HepG2 (cell line): ENCODE measurements around the gene PDZD7. TPM values are rescaled to one million over a fixed set of nuclear protein-coding genes. Genes with fewer than 3 reads are reported as not detected.

Experiments
- ASH2L ChIP-seq: fragments of 300-600, 200-600 bp; sonication (generic); IDR thresholded peaks from 2 replicates; pipeline ENCODE4 v1.7.0; 2017; ENCODE audit warnings: low read depth, mild to moderate bottlenecking, moderate library complexity, mixed read lengths, low read length; ENCODE audit not compliant: insufficient read length
- FOXA1 ChIP-seq, 2 experiments: fragments of 450-650 bp in 1 of 2; sonication (generic) in 1 of 2; formaldehyde crosslinking in 1 of 2; IDR thresholded peaks; 2 replicates each; pipeline versions ENCODE4 v1.4.0 to v1.6.1; 2016 to 2020; ENCODE audit warnings: missing genetic modification reagents in 1 of 2
- GATAD1 ChIP-seq: IDR thresholded peaks from 2 replicates; pipeline ENCODE4 v1.6.1; 2016; ENCODE audit warnings: missing genetic modification reagents, missing compliant biosample characterization
- HNF4A ChIP-seq: sonication (generic); formaldehyde crosslinking; IDR thresholded peaks from 2 replicates; pipeline ENCODE4 v1.4.0; 2020; ENCODE audit warnings: missing genetic modification reagents
- HNF4G ChIP-seq, 2 experiments: sonication (generic) in 1 of 2; formaldehyde crosslinking in 1 of 2; IDR thresholded peaks; 2 replicates each; pipeline versions ENCODE4 v1.4.0 to v1.6.1; 2011 to 2020; ENCODE audit warnings: borderline replicate concordance in 2 of 2, low read depth in 2 of 2, mild to moderate bottlenecking in 2 of 2, low read length in 1 of 2, missing genetic modification reagents in 1 of 2, moderate library complexity in 1 of 2
- KAT8 ChIP-seq: IDR thresholded peaks from 2 replicates; pipeline ENCODE4 v1.6.1; 2016; ENCODE audit warnings: missing genetic modification reagents, missing compliant biosample characterization
- KDM5A ChIP-seq: fragments of 200-600 bp; sonication (generic); IDR thresholded peaks from 2 replicates; pipeline ENCODE4 v1.7.0; 2018; ENCODE audit warnings: antibody characterized with exemption, mild to moderate bottlenecking, low read length, borderline replicate concordance
- NFYC ChIP-seq: IDR thresholded peaks from 2 replicates; pipeline ENCODE4 v1.6.1; 2016; ENCODE audit warnings: missing genetic modification reagents, missing compliant biosample characterization
- NRL ChIP-seq: sonication (generic); formaldehyde crosslinking; IDR thresholded peaks from 2 replicates; pipeline ENCODE4 v1.5.0; 2020; ENCODE audit warnings: missing genetic modification reagents, mild to moderate bottlenecking, moderate library complexity, borderline replicate concordance
- POLR2AphosphoS2 ChIP-seq: IDR thresholded peaks from 2 replicates; pipeline ENCODE4 v1.6.1; 2011; ENCODE audit warnings: low read depth, low read length, improper control_type of control experiment
- REXO4 ChIP-seq: sonication (generic); formaldehyde crosslinking; IDR thresholded peaks from 2 replicates; pipeline ENCODE4 v1.8.0; 2022; ENCODE audit warnings: missing genetic modification reagents, mild to moderate bottlenecking, borderline replicate concordance
- THAP11 ChIP-seq: IDR thresholded peaks from 2 replicates; pipeline ENCODE4 v1.6.1; 2016; ENCODE audit warnings: missing biosample characterization, missing genetic modification reagents
- XRCC5 ChIP-seq: fragments of 200-400 bp; formaldehyde crosslinking; optimal IDR thresholded peaks from 2 replicates; pipeline ENCODE3; 2017; ENCODE audit warnings: mild to moderate bottlenecking, low read length
- ZNF251 ChIP-seq: sonication (generic); formaldehyde crosslinking; IDR thresholded peaks from 2 replicates; pipeline ENCODE4 v1.9.0; 2021; ENCODE audit warnings: mild to moderate bottlenecking, missing genetic modification reagents
- ZNF30 ChIP-seq: sonication (generic); formaldehyde crosslinking; IDR thresholded peaks from 2 replicates; pipeline ENCODE4 v1.5.0; 2020; ENCODE audit warnings: mild to moderate bottlenecking, missing genetic modification reagents
- ZNF431 ChIP-seq: sonication (generic); formaldehyde crosslinking; IDR thresholded peaks from 2 replicates; pipeline ENCODE4 v1.9.0; 2022; ENCODE audit warnings: missing genetic modification reagents, low read depth, mild to moderate bottlenecking, borderline replicate concordance
- ZNF570 ChIP-seq: sonication (generic); formaldehyde crosslinking; IDR thresholded peaks from 2 replicates; pipeline ENCODE4 v1.4.0; 2020; ENCODE audit warnings: mild to moderate bottlenecking, missing genetic modification reagents, borderline replicate concordance
- ZNF615 ChIP-seq: sonication (generic); formaldehyde crosslinking; IDR thresholded peaks from 2 replicates; pipeline ENCODE4 v1.5.0; 2020; ENCODE audit warnings: mild to moderate bottlenecking, missing genetic modification reagents, borderline replicate concordance
- polyA plus RNA-seq, 8 experiments: library from polyadenylated mRNA; depleted of rRNA in 3 of 8; stranded (reverse) in 7 of 8; unstranded in 1 of 8; fragments of >200 nt; fragmentation: Illumina TruSeq in 4 of 8; extraction: Trizol in 4 of 8; gene quantifications; 2 replicates each; pipeline versions ENCODE4 v1.2.1 to v1.2.3, GENCODE V29; 2011 to 2016; ENCODE audit warnings: low read depth in 4 of 8, missing spikeins in 1 of 8, mixed read lengths in 1 of 8; ENCODE audit not compliant: insufficient read depth in 1 of 8
- total RNA-seq, 5 experiments: library from RNA; depleted of rRNA; stranded (reverse); fragments of >200 nt; fragmentation: Illumina TruSeq; extraction: Trizol; gene quantifications; 2 replicates each; pipeline ENCODE4 v1.2.3, GENCODE V29; 2016; ENCODE audit warnings: low read depth in 1 of 5
- TF ChIP-seq, protein P1 (sequence below): IDR thresholded peaks from 2 replicates; pipeline ENCODE4 v1.6.1; 2018; ENCODE audit warnings: missing genetic modification reagents, mild to moderate bottlenecking, missing compliant biosample characterization
- TF ChIP-seq, protein P2 (sequence below): sonication (generic); formaldehyde crosslinking; conservative IDR thresholded peaks from 2 replicates; pipeline ENCODE4 v1.5.0; 2020; ENCODE audit warnings: missing genetic modification reagents
- TF ChIP-seq, protein P3 (sequence below): sonication (generic); formaldehyde crosslinking; IDR thresholded peaks from 2 replicates; pipeline ENCODE4 v1.4.0; 2020; ENCODE audit warnings: mild to moderate bottlenecking, missing genetic modification reagents
- TF ChIP-seq, protein P4 (sequence below): sonication (generic); formaldehyde crosslinking; IDR thresholded peaks from 2 replicates; pipeline ENCODE4 v1.4.0; 2020; ENCODE audit warnings: missing genetic modification reagents

PDZD7 gene
- total and polyA plus RNA-seq, 2 of the 13 experiments (the other 11 are each of a cell fraction or from before 2014, with no cell fraction given): 0.58 to 0.73 TPM

DNA sequence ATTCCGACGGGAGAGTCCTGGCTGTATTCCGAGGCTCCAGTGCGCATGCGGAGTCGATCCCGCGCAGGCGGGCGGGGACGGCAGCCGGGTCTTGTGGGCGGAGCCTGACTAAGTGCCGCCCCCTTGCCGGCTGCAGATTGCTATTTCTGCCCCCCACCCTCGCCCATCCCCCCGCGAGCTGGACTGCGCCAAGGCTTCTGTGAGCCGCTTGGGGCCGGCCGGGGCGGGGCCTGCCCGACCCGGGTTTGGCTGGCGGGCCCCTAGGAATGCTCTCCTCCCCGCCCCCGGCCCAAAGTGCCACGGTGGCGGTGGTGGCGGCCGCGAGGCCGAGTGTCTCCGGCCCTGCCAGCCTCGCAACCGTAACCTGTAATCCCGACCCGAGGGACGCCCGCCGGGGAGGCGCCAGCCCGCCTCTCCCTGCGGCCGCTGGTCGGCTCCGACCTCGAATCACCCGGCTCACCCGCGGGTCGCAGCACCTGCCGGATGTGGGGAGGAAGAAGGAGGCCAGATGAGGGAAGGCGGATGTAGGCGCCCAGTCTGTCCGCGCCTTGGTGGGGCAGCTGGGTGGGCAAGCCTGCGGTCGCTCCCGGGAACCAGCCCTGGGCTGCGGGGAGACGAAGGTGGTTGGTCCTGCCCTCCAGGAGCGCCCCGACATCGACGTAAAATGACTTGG lies 30.2 kb upstream of the PDZD7 start (continued):
- TF ChIP-seq ZNF570 (CRISPR knock-in tag): no peak
- peak; percentile 70; the same call in 1 of the 2 replicates for TF ChIP-seq KAT8 (CRISPR knock-in tag)
- TF ChIP-seq ZNF30 (CRISPR knock-in tag): peak; percentile 27; the same call in 1 of the 2 replicates
- no peak for TF ChIP-seq ASH2L
- TF ChIP-seq GATAD1 (CRISPR knock-in tag): peak; percentile 50; the same call in 1 of the 2 replicates
- TF ChIP-seq, protein P1, sequence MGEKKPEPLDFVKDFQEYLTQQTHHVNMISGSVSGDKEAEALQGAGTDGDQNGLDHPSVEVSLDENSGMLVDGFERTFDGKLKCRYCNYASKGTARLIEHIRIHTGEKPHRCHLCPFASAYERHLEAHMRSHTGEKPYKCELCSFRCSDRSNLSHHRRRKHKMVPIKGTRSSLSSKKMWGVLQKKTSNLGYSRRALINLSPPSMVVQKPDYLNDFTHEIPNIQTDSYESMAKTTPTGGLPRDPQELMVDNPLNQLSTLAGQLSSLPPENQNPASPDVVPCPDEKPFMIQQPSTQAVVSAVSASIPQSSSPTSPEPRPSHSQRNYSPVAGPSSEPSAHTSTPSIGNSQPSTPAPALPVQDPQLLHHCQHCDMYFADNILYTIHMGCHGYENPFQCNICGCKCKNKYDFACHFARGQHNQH (CRISPR knock-in tag): peak; percentile 19; the same call in 1 of the 2 replicates
- peak; percentile 51 for TF ChIP-seq NRL (CRISPR knock-in tag)
- TF ChIP-seq REXO4 (CRISPR knock-in tag): no peak
- TF ChIP-seq THAP11: peak; percentile 66; the same call in 1 of the 2 replicates
- TF ChIP-seq, protein P2, sequence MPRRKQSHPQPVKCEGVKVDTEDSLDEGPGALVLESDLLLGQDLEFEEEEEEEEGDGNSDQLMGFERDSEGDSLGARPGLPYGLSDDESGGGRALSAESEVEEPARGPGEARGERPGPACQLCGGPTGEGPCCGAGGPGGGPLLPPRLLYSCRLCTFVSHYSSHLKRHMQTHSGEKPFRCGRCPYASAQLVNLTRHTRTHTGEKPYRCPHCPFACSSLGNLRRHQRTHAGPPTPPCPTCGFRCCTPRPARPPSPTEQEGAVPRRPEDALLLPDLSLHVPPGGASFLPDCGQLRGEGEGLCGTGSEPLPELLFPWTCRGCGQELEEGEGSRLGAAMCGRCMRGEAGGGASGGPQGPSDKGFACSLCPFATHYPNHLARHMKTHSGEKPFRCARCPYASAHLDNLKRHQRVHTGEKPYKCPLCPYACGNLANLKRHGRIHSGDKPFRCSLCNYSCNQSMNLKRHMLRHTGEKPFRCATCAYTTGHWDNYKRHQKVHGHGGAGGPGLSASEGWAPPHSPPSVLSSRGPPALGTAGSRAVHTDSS: no peak
- no peak for TF ChIP-seq KDM5A
- TF ChIP-seq ZNF431 (CRISPR knock-in tag): no peak; the same call in 1 of the 2 replicates
- no peak for TF ChIP-seq NFYC (CRISPR knock-in tag)
- TF ChIP-seq HNF4A (CRISPR knock-in tag): peak; percentile 23
- no peak for TF ChIP-seq POLR2AphosphoS2
- peak; percentile 82 for TF ChIP-seq XRCC5
- TF ChIP-seq HNF4G (IDR thresholded peaks at IDR 0.05; ENCODE audit: borderline replicate concordance, low read depth, low read length): peak; percentile 24; the same call in 1 of the 2 replicates
- 0 out of 2 replicates have a peak, but pooled peaks have one; percentile 21 for TF ChIP-seq HNF4G (CRISPR knock-in tag; IDR thresholded peaks at IDR 0.05; ENCODE audit: borderline replicate concordance, low read depth)
- TF ChIP-seq, protein P3, sequence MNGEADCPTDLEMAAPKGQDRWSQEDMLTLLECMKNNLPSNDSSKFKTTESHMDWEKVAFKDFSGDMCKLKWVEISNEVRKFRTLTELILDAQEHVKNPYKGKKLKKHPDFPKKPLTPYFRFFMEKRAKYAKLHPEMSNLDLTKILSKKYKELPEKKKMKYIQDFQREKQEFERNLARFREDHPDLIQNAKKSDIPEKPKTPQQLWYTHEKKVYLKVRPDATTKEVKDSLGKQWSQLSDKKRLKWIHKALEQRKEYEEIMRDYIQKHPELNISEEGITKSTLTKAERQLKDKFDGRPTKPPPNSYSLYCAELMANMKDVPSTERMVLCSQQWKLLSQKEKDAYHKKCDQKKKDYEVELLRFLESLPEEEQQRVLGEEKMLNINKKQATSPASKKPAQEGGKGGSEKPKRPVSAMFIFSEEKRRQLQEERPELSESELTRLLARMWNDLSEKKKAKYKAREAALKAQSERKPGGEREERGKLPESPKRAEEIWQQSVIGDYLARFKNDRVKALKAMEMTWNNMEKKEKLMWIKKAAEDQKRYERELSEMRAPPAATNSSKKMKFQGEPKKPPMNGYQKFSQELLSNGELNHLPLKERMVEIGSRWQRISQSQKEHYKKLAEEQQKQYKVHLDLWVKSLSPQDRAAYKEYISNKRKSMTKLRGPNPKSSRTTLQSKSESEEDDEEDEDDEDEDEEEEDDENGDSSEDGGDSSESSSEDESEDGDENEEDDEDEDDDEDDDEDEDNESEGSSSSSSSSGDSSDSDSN (CRISPR knock-in tag): peak; percentile 89
- 0 out of 2 replicates have a peak, but pooled peaks have one; percentile 82 for TF ChIP-seq ZNF615 (CRISPR knock-in tag)
- TF ChIP-seq ZNF251: no peak
- TF ChIP-seq, protein P4, sequence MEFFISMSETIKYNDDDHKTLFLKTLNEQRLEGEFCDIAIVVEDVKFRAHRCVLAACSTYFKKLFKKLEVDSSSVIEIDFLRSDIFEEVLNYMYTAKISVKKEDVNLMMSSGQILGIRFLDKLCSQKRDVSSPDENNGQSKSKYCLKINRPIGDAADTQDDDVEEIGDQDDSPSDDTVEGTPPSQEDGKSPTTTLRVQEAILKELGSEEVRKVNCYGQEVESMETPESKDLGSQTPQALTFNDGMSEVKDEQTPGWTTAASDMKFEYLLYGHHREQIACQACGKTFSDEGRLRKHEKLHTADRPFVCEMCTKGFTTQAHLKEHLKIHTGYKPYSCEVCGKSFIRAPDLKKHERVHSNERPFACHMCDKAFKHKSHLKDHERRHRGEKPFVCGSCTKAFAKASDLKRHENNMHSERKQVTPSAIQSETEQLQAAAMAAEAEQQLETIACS (CRISPR knock-in tag): 0 out of 2 replicates have a peak, but pooled peaks have one; percentile 18
- no peak for TF ChIP-seq FOXA1 (IDR thresholded peaks at IDR 0.05)
- no peak for TF ChIP-seq FOXA1 (CRISPR knock-in tag; IDR thresholded peaks at IDR 0.05)
